ENCODE measurements around the gene IRF9.

Gene IRF9

GRCh38 chr14:24185026-24185425 lies 24.0 kb downstream of the IRF9 start:
- POLR2A ChIA-PET, result interaction anchor here (0.5 to 1.0 kb wide), 2 partner anchors 14 to 91 kb away, joined by 3 to 8 read pairs; partner anchors contain the start of gene PCK2
- Histone ChIP-seq H3K4me3 (ENCODE audit: low read depth, low read length) (no peak overlapping the region), H3K4me1 (ENCODE audit: control insufficient read depth, insufficient read depth, low read length) (peaks cover 7% of the 10 kb centered on the region; the same call in 1 of the 2 replicates), H3K9me3 (ENCODE audit: control insufficient read depth, insufficient read depth, low read depth, low read length) (no peaks in the 10 kb centered on the region), H3K36me3 (ENCODE audit: control insufficient read depth in 2 of 2, insufficient read depth in 1 of 2, low read length in 2 of 2) (peaks cover 0 to 84% of the 10 kb centered on the region in 2 experiments; a peak in 2 of 3 replicates), H3K27ac (ENCODE audit: extremely low read depth, low read depth, low read length) (no peak overlapping the region)
- no peak for TF ChIP-seq SP2 (tag by site-specific recombination; IDR thresholded peaks at IDR 0.05)
- CTCF ChIA-PET, result interaction anchor here (0.9 to 2.2 kb wide), 2 partner anchors 24 to 112 kb away, joined by 5 to 8 read pairs; partner anchors contain the start of gene IRF9

- CTCF ChIA-PET, result interaction anchor here (0.6 to 2.2 kb wide), 3 partner anchors 24 to 111 kb away, joined by 3 to 8 read pairs (median 5); partner anchors contain the start of gene IRF9
- TF ChIP-seq ZNF488 (tag by site-specific recombination; IDR thresholded peaks at IDR 0.05) (no peak), ZNF16 (tag by site-specific recombination; IDR thresholded peaks at IDR 0.05; ENCODE audit: low read depth) (no peak), ZNF626 (tag by site-specific recombination; IDR thresholded peaks at IDR 0.05) (no peak), ZNF555 (tag by site-specific recombination; conservative IDR thresholded peaks at IDR 0.05) (no peak), ZSCAN4 (tag by site-specific recombination; IDR thresholded peaks at IDR 0.05) (no peak), ZNF280C (tag by site-specific recombination; IDR thresholded peaks at IDR 0.05) (no peak)
- Histone ChIP-seq H3K36me3 (ENCODE audit: control insufficient read depth in 2 of 2, insufficient read depth in 1 of 2, low read length in 2 of 2) (peaks cover 0 to 83% of the 10 kb centered on the region in 2 experiments; a peak in 2 of 3 replicates), H3K27ac (ENCODE audit: extremely low read depth, low read depth, low read length) (no peak overlapping the region), H3K9me3 (ENCODE audit: control insufficient read depth, insufficient read depth, low read depth, low read length) (no peaks in the 10 kb centered on the region), H3K4me3 (ENCODE audit: low read depth, low read length) (no peak overlapping the region), H3K4me1 (ENCODE audit: control insufficient read depth, insufficient read depth, low read length) (peaks cover 7% of the 10 kb centered on the region; the same call in 1 of the 2 replicates)
- POLR2A ChIA-PET, result interaction anchor here (0.7 to 1.0 kb wide), 2 partner anchors 10 to 15 kb away, joined by 4 to 8 read pairs; no protein-coding TSS in a partner anchor
Observed at GRCh38 chr14:24185741-24186140, 24.7 kb downstream of the IRF9 start.

GRCh38 chr14:24186831-24187538 lies 25.9 kb downstream of the IRF9 start:
- POLR2A ChIA-PET, result interaction anchor here (1.0 to 2.0 kb wide), 2 partner anchors 8 to 27 kb away, joined by 4 to 5 read pairs; partner anchors contain the start of genes CHMP4A and TM9SF1
- peaks cover 5 to 81% of the 10 kb centered on the region in 2 experiments for H3K36me3 ChIP-seq (ENCODE audit: control insufficient read depth in 2 of 2, insufficient read depth in 1 of 2, low read length in 2 of 2)
- TF ChIP-seq ZNF670 (tag by site-specific recombination; IDR thresholded peaks at IDR 0.05; ENCODE audit: low read depth), result no peak
- TF ChIP-seq ZNF19 (tag by site-specific recombination; IDR thresholded peaks at IDR 0.05; ENCODE audit: low read depth), result no peak
- TF ChIP-seq ZNF610 (tag by site-specific recombination; IDR thresholded peaks at IDR 0.05; ENCODE audit: borderline replicate concordance), result no peak
- no peak for TF ChIP-seq SP2 (tag by site-specific recombination; IDR thresholded peaks at IDR 0.05)
- no peak for TF ChIP-seq ZNF426 (tag by site-specific recombination; IDR thresholded peaks at IDR 0.05)
- TF ChIP-seq GLIS2 (tag by site-specific recombination; IDR thresholded peaks at IDR 0.05), result no peak
- no peak for TF ChIP-seq ZNF133 (tag by site-specific recombination; IDR thresholded peaks at IDR 0.05)
- TF ChIP-seq ZBTB44 (tag by site-specific recombination; IDR thresholded peaks at IDR 0.05), result no peak
- no peak for TF ChIP-seq ZFHX2 (tag by site-specific recombination; conservative IDR thresholded peaks at IDR 0.05)
- no peak for TF ChIP-seq ZNF792 (tag by site-specific recombination; IDR thresholded peaks at IDR 0.05)
- TF ChIP-seq BCL6B (tag by site-specific recombination; IDR thresholded peaks at IDR 0.05), result no peak
- no peak for TF ChIP-seq ZFP41 (tag by site-specific recombination; IDR thresholded peaks at IDR 0.05; ENCODE audit: borderline replicate concordance)
- no peak for TF ChIP-seq ZNF555 (tag by site-specific recombination; conservative IDR thresholded peaks at IDR 0.05)
- TF ChIP-seq ATF2 (tag by site-specific recombination; IDR thresholded peaks at IDR 0.05; ENCODE audit: low read depth), result no peak

More at GRCh38 chr14:24186831-24187538, 25.9 kb downstream of the IRF9 start:
- Histone ChIP-seq H3K4me3 (ENCODE audit: low read depth, low read length) (no peak overlapping the region), H3K9me3 (ENCODE audit: control insufficient read depth, insufficient read depth, low read depth, low read length) (no peaks in the 10 kb centered on the region), H3K27ac (ENCODE audit: extremely low read depth, low read depth, low read length) (no peak overlapping the region), H3K4me1 (ENCODE audit: control insufficient read depth, insufficient read depth, low read length) (peaks cover 7% of the 10 kb centered on the region; the same call in 1 of the 2 replicates)
- CTCF ChIA-PET, result interaction anchor here (0.6 to 3.0 kb wide), 2 partner anchors 26 to 211 kb away, joined by 3 to 12 read pairs; partner anchors contain the start of gene IRF9
